BLaER1 treated with 17β-estradiol and CSF1 and Interleukin-3, amounts not matched to agents 10 nM and 100 nM (cell line): ENCODE results near the gene TMEM91.
"Not testable (repeated sequence)": the region's sequence is repeated elsewhere in the genome, so short reads cannot be mapped to it uniquely, and the experiment has no call there.

ENCODE experiments used
- H3K27ac ChIP-seq, 11 experiments: shearing (Covaris generic); formaldehyde crosslinking; 2 replicates each; pipeline ENCODE4 v1.8.1; 2022
- H3K27me3 ChIP-seq, 11 experiments: shearing (Covaris generic); formaldehyde crosslinking; 2 replicates each; pipeline ENCODE4 v1.8.1; 2022
- H3K36me3 ChIP-seq, 11 experiments: shearing (Covaris generic); formaldehyde crosslinking; 2 replicates each; pipeline ENCODE4 v1.8.1; 2022
- H3K4me1 ChIP-seq, 10 experiments: shearing (Covaris generic); formaldehyde crosslinking; 2 replicates each; pipeline ENCODE4 v1.8.1; 2022
- H3K4me2 ChIP-seq, 11 experiments: shearing (Covaris generic); formaldehyde crosslinking; 2 replicates each; pipeline ENCODE4 v1.8.1; 2022
- H3K4me3 ChIP-seq, 10 experiments: shearing (Covaris generic); formaldehyde crosslinking; 2 replicates each; pipeline ENCODE4 v1.8.1; 2022
- H3K9ac ChIP-seq, 11 experiments: shearing (Covaris generic); formaldehyde crosslinking; 2 replicates each; pipeline ENCODE4 v1.8.1; 2022
- H3K9me3 ChIP-seq, 11 experiments: shearing (Covaris generic); formaldehyde crosslinking; replicated peaks in 1 of 11; 2 replicates each; pipeline ENCODE4 v1.8.1; 2022
- H4K20me1 ChIP-seq, 11 experiments: shearing (Covaris generic); formaldehyde crosslinking; 2 replicates each; pipeline ENCODE4 v1.8.1; 2022
- Cebpa-rat ChIP-seq, 11 experiments: shearing (Covaris generic); IDR thresholded peaks; 2 replicates each; pipeline ENCODE4 v1.8.1; 2022

The TMEM91 gene

GRCh38 chr19:41376998-41377365 is 649 bp downstream of the TMEM91 start:
- no peak for TF ChIP-seq Cebpa-rat (IDR thresholded peaks at IDR 0.05)
- H3K4me3 ChIP-seq = peak overlapping the region in 7 of 10 experiments; percentile 52 to 71 (median 57); a peak in 14 of 20 replicates

GRCh38 chr19:41377977-41378709 is 1.8 kb downstream of the TMEM91 start:
- H3K27me3 ChIP-seq = peaks cover 0 to 7% (median 0%) of the 10 kb centered on the region in 11 experiments; a peak in 4 of 22 replicates
- peaks cover 0 to 5% (median 0%) of the 10 kb centered on the region in 11 experiments; a peak in 5 of 22 replicates for H4K20me1 ChIP-seq
- peaks cover 34 to 60% (median 50%) of the 10 kb centered on the region in 10 experiments for H3K4me1 ChIP-seq
- H3K27ac ChIP-seq = peak overlapping the region; percentile 14 to 74 (median 67); a peak in 20 of 22 replicates
- peaks cover 9 to 34% (median 17%) of the 10 kb centered on the region in 11 experiments; a peak in 16 of 22 replicates for H3K36me3 ChIP-seq
- no peak for TF ChIP-seq Cebpa-rat (IDR thresholded peaks at IDR 0.05)
- H3K4me3 ChIP-seq = no peak overlapping the region
- H3K9me3 ChIP-seq = no peaks in the 10 kb centered on the region
- H3K4me2 ChIP-seq = peak overlapping the region; percentile 51 to 79 (median 66)
- H3K9ac ChIP-seq = peak overlapping the region; percentile 15 to 58 (median 47); a peak in 17 of 22 replicates

More at GRCh38 chr19:41376998-41377365, 649 bp downstream of the TMEM91 start:
- no peaks in the 10 kb centered on the region for H3K9me3 ChIP-seq
- H3K36me3 ChIP-seq = peaks cover 1 to 22% (median 6%) of the 10 kb centered on the region in 11 experiments; a peak in 12 of 22 replicates
- peaks cover 34 to 70% (median 59%) of the 10 kb centered on the region in 10 experiments for H3K4me1 ChIP-seq
- peaks cover 0 to 7% (median 0%) of the 10 kb centered on the region in 11 experiments; a peak in 4 of 22 replicates for H3K27me3 ChIP-seq
- H4K20me1 ChIP-seq = peaks cover 0 to 5% (median 0%) of the 10 kb centered on the region in 11 experiments; a peak in 4 of 22 replicates
- H3K9ac ChIP-seq = peak overlapping the region in 10 of 11 experiments; percentile 7 to 79 (median 66); a peak in 15 of 22 replicates
- peak overlapping the region in 8 of 11 experiments; percentile 34 to 67 (median 54); a peak in 12 of 22 replicates for H3K27ac ChIP-seq
- H3K4me2 ChIP-seq = peak overlapping the region; percentile 51 to 80 (median 66)

- H3K27ac ChIP-seq, H4K20me1 ChIP-seq, H3K4me2 ChIP-seq, H3K9me3 ChIP-seq, H3K4me3 ChIP-seq, H3K27me3 ChIP-seq, H3K9ac ChIP-seq: not testable (repeated sequence)
- H3K4me1 ChIP-seq = peaks cover 30 to 55% (median 45%) of the 10 kb centered on the region in 10 experiments
- peaks cover 27 to 58% (median 40%) of the 10 kb centered on the region in 11 experiments for H3K36me3 ChIP-seq
Observed at GRCh38 chr19:41381536-41381935, 5.2 kb downstream of the TMEM91 start.

- no peaks in the 10 kb centered on the region for H3K9me3 ChIP-seq
- no peak for TF ChIP-seq Cebpa-rat (IDR thresholded peaks at IDR 0.05)
- no peaks in the 10 kb centered on the region for H3K27me3 ChIP-seq
- peak overlapping the region in 4 of 11 experiments; percentile 3 to 29 (median 12); a peak in 3 of 22 replicates for H3K9ac ChIP-seq
- H3K4me1 ChIP-seq = peaks cover 12 to 27% (median 17%) of the 10 kb centered on the region in 10 experiments
- H3K36me3 ChIP-seq = peaks cover 47 to 86% (median 68%) of the 10 kb centered on the region in 11 experiments
- peak overlapping the region in 2 of 11 experiments; percentile 10 to 18; a peak in 1 of 22 replicates for H3K27ac ChIP-seq
- peak overlapping the region in 3 of 11 experiments; percentile 2 to 34 (median 4); a peak in 4 of 22 replicates for H3K4me2 ChIP-seq
- peaks cover 0 to 8% (median 0%) of the 10 kb centered on the region in 11 experiments; a peak in 4 of 22 replicates for H4K20me1 ChIP-seq
- H3K4me3 ChIP-seq = no peak overlapping the region
Observed at GRCh38 chr19:41384351-41384750, 8.0 kb downstream of the TMEM91 start.

- Histone ChIP-seq H3K27ac (no peak overlapping the region), H3K9me3 (no peaks in the 10 kb centered on the region), H3K4me3 (no peak overlapping the region), H3K27me3 (no peaks in the 10 kb centered on the region), H3K36me3 (peaks cover 62 to 100% (median 87%) of the 10 kb centered on the region in 11 experiments), H3K4me2 (no peak overlapping the region), H4K20me1 (peaks cover 0 to 10% (median 0%) of the 10 kb centered on the region in 11 experiments; a peak in 6 of 22 replicates), H3K9ac (peak overlapping the region in 1 of 11 experiments; percentile 26; a peak in 1 of 22 replicates), H3K4me1 (peaks cover 0 to 15% (median 9%) of the 10 kb centered on the region in 10 experiments; a peak in 11 of 20 replicates)
- TF ChIP-seq Cebpa-rat (IDR thresholded peaks at IDR 0.05) = no peak
Observed at GRCh38 chr19:41386442-41386841, 10.1 kb downstream of the TMEM91 start.

- no peak overlapping the region for H3K4me3 ChIP-seq
- H3K36me3 ChIP-seq = peaks cover 36 to 87% (median 70%) of the 10 kb centered on the region in 11 experiments
- peaks cover 24 to 36% (median 32%) of the 10 kb centered on the region in 10 experiments for H3K4me1 ChIP-seq
- H3K27me3 ChIP-seq = no peaks in the 10 kb centered on the region
- no peak overlapping the region for H3K4me2 ChIP-seq
- no peak overlapping the region for H3K27ac ChIP-seq
- no peak overlapping the region; a peak in 1 of 22 replicates for H3K9ac ChIP-seq
- no peak for TF ChIP-seq Cebpa-rat (IDR thresholded peaks at IDR 0.05)
- H4K20me1 ChIP-seq = peaks cover 0 to 49% (median 9%) of the 10 kb centered on the region in 11 experiments; a peak in 10 of 22 replicates
- no peaks in the 10 kb centered on the region for H3K9me3 ChIP-seq
Observed at GRCh38 chr19:41391618-41392017, 15.3 kb downstream of the TMEM91 start.

- Histone ChIP-seq H3K4me1 (peaks cover 24 to 36% (median 32%) of the 10 kb centered on the region in 10 experiments), H3K9me3 (no peaks in the 10 kb centered on the region), H3K36me3 (peaks cover 29 to 75% (median 59%) of the 10 kb centered on the region in 11 experiments), H3K9ac (peak overlapping the region in 1 of 11 experiments; percentile 4; a peak in 1 of 22 replicates), H3K4me3 (no peak overlapping the region), H3K4me2 (no peak overlapping the region), H3K27ac (0 out of 22 replicates have a peak overlapping the region, but pooled peaks of 1 of the 11 experiments have one; percentile 14), H4K20me1 (peaks cover 0 to 49% (median 9%) of the 10 kb centered on the region in 11 experiments; a peak in 9 of 22 replicates), H3K27me3 (no peaks in the 10 kb centered on the region)
- TF ChIP-seq Cebpa-rat (IDR thresholded peaks at IDR 0.05) = no peak
Observed at GRCh38 chr19:41392775-41393174, 16.4 kb downstream of the TMEM91 start.

GRCh38 chr19:41395355-41395754 is 19.0 kb downstream of the TMEM91 start:
- Histone ChIP-seq H3K4me1 (peaks cover 43 to 55% (median 50%) of the 10 kb centered on the region in 10 experiments), H3K27ac (peak overlapping the region in 9 of 11 experiments; percentile 5 to 96 (median 33); a peak in 12 of 22 replicates), H3K36me3 (peaks cover 18 to 50% (median 35%) of the 10 kb centered on the region in 11 experiments), H4K20me1 (peaks cover 0 to 46% (median 9%) of the 10 kb centered on the region in 11 experiments; a peak in 9 of 22 replicates), H3K4me3 (peak overlapping the region in 7 of 10 experiments; percentile 3 to 91 (median 86); a peak in 7 of 20 replicates), H3K9ac (peak overlapping the region; percentile 31 to 97 (median 94); a peak in 19 of 22 replicates), H3K9me3 (no peaks in the 10 kb centered on the region), H3K27me3 (no peaks in the 10 kb centered on the region), H3K4me2 (peak overlapping the region; percentile 80 to 98 (median 95))
- no peak for TF ChIP-seq Cebpa-rat (IDR thresholded peaks at IDR 0.05)
